Skeletal muscle tissue (tissue), 4 donors: Measurements from ENCODE around the gene C16orf95. TPM values are rescaled to one million over a fixed set of nuclear protein-coding genes. Genes with fewer than 3 reads are reported as not detected.

Source experiments
- H3K27ac ChIP-seq: one replicate; pipeline ENCODE4 v1.7.0; 2013; ENCODE audit warnings: mild to moderate bottlenecking, low read depth, low read length, inconsistent platforms
- H3K27me3 ChIP-seq, 3 donors: one replicate each; pipeline ENCODE4 v1.7.0; 2013; ENCODE audit warnings: low read length in 3 of 3; ENCODE audit not compliant: control insufficient read depth in 3 of 3, insufficient read depth in 3 of 3
- H3K36me3 ChIP-seq, 3 donors: one replicate each; pipeline ENCODE4 v1.7.0; 2013; ENCODE audit warnings: low read length in 3 of 3; ENCODE audit not compliant: control insufficient read depth in 3 of 3, insufficient read depth in 3 of 3
- H3K4me1 ChIP-seq, 3 donors: one replicate each; pipeline ENCODE4 v1.7.0; 2013; ENCODE audit warnings: low read length in 3 of 3, mild to moderate bottlenecking in 3 of 3; ENCODE audit not compliant: control insufficient read depth in 3 of 3, insufficient read depth in 3 of 3
- H3K4me3 ChIP-seq, 3 donors: one replicate each; pipeline ENCODE4 v1.7.0; 2013; ENCODE audit warnings: low read length in 3 of 3
- H3K9ac ChIP-seq, 3 donors: one replicate each; pipeline ENCODE4 v1.7.0; 2013; ENCODE audit warnings: low read length in 3 of 3, mild to moderate bottlenecking in 3 of 3, moderate library complexity in 2 of 3, low read depth in 1 of 3
- H3K9me3 ChIP-seq, 3 donors: one replicate each; pipeline ENCODE4 v1.7.0; 2013; ENCODE audit warnings: low read length in 3 of 3; ENCODE audit not compliant: control insufficient read depth in 3 of 3
- total RNA-seq: library from RNA; depleted of rRNA; stranded (reverse); fragments of >200 nt; gene quantifications from one replicate; pipeline ENCODE4 v1.2.3, GENCODE V29; 2014
- donor health status: Osteomylitis.

C16orf95 gene
- total RNA-seq, 1 donor from 2014 or later: 2.6 TPM

DNA sequence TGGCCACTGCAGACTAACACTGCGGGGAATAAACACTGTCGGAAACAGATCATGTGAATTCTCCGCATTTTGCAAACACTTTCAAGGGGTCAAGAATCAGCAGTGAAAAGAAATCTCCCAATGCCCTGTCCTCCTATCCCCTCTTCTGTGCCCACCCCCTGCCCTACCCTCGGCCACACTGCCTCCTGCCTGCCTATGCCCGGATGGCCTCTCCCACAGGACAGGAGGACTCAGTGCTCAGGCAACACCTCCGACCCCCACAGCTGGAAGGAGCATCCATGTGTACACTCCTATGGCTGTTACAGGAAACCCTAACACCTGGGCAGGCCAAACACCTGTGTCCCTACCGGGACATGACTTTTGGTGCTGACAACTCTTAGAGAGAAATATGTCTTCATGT is 41.9 kb upstream of the C16orf95 start:
- H3K4me3 ChIP-seq: no peak overlapping the region
- peaks cover 24 to 36% (median 33%) of the 10 kb centered on the region in 3 donors for H3K36me3 ChIP-seq
- no peaks in the 10 kb centered on the region for H3K9me3 ChIP-seq
- H3K27me3 ChIP-seq: no peaks in the 10 kb centered on the region
- peak overlapping the region; percentile 74 for H3K27ac ChIP-seq
- peaks cover 47 to 67% (median 62%) of the 10 kb centered on the region in 3 donors for H3K4me1 ChIP-seq
- peak overlapping the region in 2 of 3 donors; percentile 12 to 26 for H3K9ac ChIP-seq

DNA sequence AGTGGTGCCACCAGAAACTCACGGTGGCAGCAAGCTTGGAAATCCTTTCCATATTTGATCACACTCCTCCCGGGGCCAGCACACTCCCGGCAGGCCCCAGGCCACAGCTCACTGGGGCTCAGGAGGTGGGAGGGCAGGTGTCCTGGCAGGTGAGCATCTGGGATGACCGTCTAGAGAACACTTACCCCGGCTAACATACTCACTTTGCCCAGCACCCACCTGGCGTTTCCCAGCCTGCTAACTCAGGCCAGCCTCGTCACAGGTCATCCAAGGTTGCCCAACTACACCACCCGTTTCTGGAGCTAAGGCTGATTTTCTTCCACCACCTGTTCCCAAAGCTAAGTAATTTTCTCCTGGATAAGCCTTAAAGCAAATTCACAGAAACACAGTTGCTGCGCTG is 41.5 kb upstream of the C16orf95 start:
- H3K4me3 ChIP-seq: no peak overlapping the region
- no peaks in the 10 kb centered on the region for H3K27me3 ChIP-seq
- peak overlapping the region; percentile 74 for H3K27ac ChIP-seq
- no peaks in the 10 kb centered on the region for H3K9me3 ChIP-seq
- peak overlapping the region in 2 of 3 donors; percentile 12 to 66 for H3K9ac ChIP-seq
- H3K4me1 ChIP-seq: peaks cover 43 to 63% (median 58%) of the 10 kb centered on the region in 3 donors
- H3K36me3 ChIP-seq: peaks cover 24 to 36% (median 33%) of the 10 kb centered on the region in 3 donors

DNA sequence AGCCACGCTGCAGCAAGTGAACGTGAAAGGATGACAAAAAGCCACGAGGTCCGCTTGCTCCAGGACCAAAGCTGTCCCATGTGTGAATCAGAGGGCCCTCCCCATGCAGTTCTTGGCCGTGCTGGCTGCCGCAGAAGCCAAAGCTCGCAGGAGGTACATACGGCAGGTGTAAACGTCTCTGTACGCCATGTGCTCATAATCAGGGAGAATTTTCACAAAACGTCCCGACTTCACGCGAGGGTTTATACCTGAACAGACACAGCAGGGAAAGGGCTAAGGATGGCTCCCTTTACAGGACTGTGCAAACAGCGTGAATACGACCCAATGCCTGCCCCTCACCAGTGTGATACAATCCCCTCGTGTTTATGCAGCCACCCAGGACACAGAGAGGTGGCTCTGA is 41.1 kb upstream of the C16orf95 start:
- H3K27ac ChIP-seq: peak overlapping the region; percentile 74

DNA sequence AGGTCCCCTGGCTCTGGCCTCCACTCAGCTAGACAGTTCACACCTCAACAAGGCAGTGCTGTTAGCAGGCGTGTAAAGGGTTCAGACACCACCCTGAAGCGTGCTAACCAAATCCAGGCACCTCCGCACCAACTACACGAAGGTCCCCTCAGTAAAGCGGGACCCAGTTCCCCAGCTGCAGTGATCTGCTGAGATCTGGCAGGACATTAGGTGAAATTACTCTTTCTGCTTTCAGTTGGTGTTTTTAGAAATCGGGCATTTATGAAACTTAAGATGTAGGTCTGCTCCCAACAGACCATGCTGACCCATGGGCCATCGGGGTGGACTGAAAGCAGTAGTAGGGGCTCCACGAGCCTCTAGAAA is 39.3 kb upstream of the C16orf95 start:
- no peaks in the 10 kb centered on the region for H3K9me3 ChIP-seq
- H3K4me3 ChIP-seq: no peak overlapping the region
- no peak overlapping the region for H3K27ac ChIP-seq
- H3K36me3 ChIP-seq: peaks cover 20 to 36% (median 32%) of the 10 kb centered on the region in 3 donors
- H3K27me3 ChIP-seq: no peaks in the 10 kb centered on the region
- H3K9ac ChIP-seq: no peak overlapping the region
- peaks cover 31 to 48% (median 41%) of the 10 kb centered on the region in 3 donors for H3K4me1 ChIP-seq

More for the DNA sequence above, 41.1 kb upstream of the C16orf95 start:
- Histone ChIP-seq H3K27me3 (no peaks in the 10 kb centered on the region), H3K9me3 (no peaks in the 10 kb centered on the region), H3K9ac (peak overlapping the region in 2 of 3 donors; percentile 34 to 66), H3K4me3 (no peak overlapping the region), H3K36me3 (peaks cover 24 to 37% (median 36%) of the 10 kb centered on the region in 3 donors), H3K4me1 (peaks cover 39 to 59% (median 55%) of the 10 kb centered on the region in 3 donors)

DNA sequence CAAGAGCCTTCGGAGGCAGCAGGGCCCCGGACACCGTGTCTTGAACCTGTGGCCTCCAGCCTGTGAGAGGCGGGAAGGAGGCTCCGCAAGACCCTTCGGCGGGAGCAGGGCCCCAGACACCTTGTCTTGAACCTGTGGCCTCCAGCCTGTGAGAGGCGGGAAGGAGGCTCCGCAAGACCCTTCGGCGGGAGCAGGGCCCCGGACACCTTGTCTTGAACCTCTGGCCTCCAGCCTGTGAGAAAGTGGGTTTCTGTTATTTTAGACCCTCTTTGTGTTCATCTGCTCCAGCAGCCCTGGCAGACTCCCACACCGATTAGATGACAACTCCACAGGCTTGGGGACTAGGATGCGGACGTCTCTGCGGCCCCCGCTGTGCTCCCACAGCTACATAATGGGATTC is 36.4 kb upstream of the C16orf95 start:
- Histone ChIP-seq H3K9me3 (no peaks in the 10 kb centered on the region), H3K27me3 (no peaks in the 10 kb centered on the region), H3K27ac (no peak overlapping the region), H3K36me3 (peaks cover 13 to 23% (median 19%) of the 10 kb centered on the region in 3 donors), H3K4me3 (no peak overlapping the region), H3K9ac (no peak overlapping the region), H3K4me1 (peaks cover 16 to 36% (median 29%) of the 10 kb centered on the region in 3 donors)

DNA sequence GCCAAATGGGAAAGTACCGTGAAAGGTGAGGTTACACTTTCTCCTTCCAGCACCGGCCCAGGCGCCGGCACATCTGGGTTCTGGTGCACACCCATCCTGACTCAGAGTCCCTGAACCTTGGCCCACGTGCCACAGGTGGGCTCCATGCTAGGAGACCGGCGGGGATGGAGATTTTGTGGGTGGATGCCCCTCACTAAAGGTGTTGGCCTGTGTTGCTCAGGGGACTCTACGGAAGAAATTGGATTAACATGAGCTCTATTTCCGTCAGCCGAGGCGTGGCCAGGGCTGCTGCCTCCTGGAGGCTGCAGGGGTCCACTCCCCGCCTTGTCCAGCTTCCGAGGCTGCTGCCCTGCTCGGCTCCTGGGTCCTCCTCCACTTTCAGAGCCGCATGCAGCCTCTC is 35.6 kb upstream of the C16orf95 start:
- Histone ChIP-seq H3K4me3 (no peak overlapping the region), H3K27me3 (no peaks in the 10 kb centered on the region), H3K36me3 (peaks cover 11 to 23% (median 14%) of the 10 kb centered on the region in 3 donors), H3K9ac (no peak overlapping the region), H3K27ac (no peak overlapping the region), H3K4me1 (peaks cover 8 to 28% (median 22%) of the 10 kb centered on the region in 3 donors), H3K9me3 (no peaks in the 10 kb centered on the region)

DNA sequence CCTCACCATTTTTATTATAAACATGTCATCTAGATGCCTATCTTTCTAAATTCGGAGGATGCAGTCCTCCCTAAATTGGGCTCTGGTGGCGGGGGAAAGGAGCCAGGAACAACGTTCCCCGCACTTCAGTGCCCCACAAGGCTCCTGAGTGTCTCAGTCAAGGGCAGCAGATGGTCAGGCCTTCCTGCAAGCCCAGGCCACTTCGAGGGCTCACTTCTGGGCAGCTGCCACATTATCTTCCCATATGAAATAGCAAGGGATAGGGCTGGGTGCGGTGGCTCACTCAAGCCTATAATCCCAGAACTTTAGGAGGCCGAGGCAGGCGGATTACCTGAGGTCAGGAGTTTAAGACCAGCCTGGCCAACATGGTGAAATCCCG is 34.1 kb upstream of the C16orf95 start:
- Histone ChIP-seq H3K9me3 (no peaks in the 10 kb centered on the region), H3K36me3 (peaks cover 16 to 32% (median 18%) of the 10 kb centered on the region in 3 donors), H3K9ac (peak overlapping the region in 1 of 3 donors; percentile 68), H3K4me3 (no peak overlapping the region), H3K4me1 (peaks cover 7 to 20% (median 17%) of the 10 kb centered on the region in 3 donors), H3K27me3 (no peaks in the 10 kb centered on the region), H3K27ac (peak overlapping the region; percentile 21)

DNA sequence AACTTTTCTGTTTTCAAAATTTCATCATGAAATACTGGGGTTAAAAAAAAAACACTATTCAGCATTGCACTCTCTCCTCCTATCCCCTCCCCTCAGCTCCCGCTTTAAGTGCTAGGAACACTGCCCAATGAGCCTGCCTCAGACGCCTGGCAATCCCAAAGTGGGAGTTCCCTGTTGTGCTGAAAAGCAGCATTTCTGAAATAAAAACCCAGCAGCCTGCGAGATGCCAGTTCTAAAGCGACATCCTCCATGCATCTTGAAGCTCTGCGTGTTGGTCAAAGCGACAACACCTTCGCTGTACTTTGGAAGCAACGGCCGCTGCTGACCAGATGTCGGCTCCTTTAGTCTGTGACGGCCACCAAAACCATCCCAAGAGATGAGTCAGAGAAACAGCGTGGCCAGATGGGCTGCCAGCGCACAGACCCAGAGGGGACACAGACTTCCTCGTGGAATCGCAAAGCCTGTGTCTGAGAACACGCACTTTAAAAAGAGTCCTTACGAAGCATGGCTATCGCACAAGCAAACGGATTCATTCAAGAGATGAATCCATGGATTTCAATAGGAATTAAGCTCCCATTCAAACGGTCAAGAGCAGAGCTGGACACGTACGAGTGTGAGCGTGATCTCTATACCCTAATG is 33.6 kb upstream of the C16orf95 start:
- no peaks in the 10 kb centered on the region for H3K9me3 ChIP-seq
- no peak overlapping the region for H3K4me3 ChIP-seq
- H3K36me3 ChIP-seq: peaks cover 18 to 37% (median 20%) of the 10 kb centered on the region in 3 donors
- peak overlapping the region; percentile 21 for H3K27ac ChIP-seq
- H3K4me1 ChIP-seq: peaks cover 7 to 20% (median 17%) of the 10 kb centered on the region in 3 donors
- H3K27me3 ChIP-seq: no peaks in the 10 kb centered on the region
- H3K9ac ChIP-seq: peak overlapping the region in 1 of 3 donors; percentile 68

DNA sequence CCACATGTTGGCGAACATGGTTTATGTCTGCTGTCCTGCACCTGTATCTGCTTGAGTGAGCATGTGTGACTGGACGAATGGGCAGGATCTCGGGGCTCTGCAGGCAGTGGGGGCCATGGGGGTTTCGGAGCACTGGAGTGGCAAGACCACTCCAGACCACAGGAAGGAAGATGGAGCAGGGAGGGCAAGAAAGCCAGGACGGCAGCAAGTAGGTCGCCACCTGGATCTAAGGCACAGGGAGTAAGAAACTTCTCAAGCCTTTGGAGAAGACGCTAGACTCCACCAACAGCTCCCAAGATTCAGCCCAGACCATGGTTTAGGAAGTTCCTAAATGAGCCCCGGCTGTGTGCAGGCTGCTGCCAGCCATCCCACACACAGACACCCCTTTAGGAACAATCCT is 32.8 kb upstream of the C16orf95 start:
- Histone ChIP-seq H3K36me3 (peaks cover 18 to 35% (median 23%) of the 10 kb centered on the region in 3 donors), H3K27ac (no peak overlapping the region), H3K4me1 (peaks cover 7 to 24% (median 20%) of the 10 kb centered on the region in 3 donors), H3K4me3 (no peak overlapping the region), H3K9ac (no peak overlapping the region), H3K27me3 (no peaks in the 10 kb centered on the region), H3K9me3 (no peaks in the 10 kb centered on the region)

DNA sequence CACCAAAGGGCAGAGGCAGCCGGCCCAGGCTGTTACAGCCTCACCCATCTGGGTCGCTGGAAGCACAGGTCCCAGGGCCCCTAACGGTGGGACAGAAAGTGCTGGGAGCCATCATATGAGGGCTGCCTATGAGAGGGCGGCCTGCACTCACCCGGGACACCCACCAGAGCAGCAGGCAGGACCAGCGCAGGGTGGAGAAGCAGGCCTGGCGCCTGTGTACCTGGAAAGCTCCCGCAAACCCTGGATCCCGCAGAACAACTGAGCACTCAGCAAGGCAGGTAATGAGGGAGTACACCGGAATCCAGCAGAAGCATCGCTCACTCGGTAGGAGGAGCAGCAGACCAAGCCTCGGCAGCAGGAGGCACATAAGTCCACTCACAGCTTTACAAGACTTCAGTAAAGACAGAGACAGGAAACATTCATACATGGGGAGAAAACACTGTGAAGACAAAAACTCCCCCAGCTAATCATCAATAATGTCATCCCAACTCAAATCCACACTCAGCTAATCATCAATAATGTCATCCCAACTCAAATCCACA is 31.5 kb upstream of the C16orf95 start:
- Histone ChIP-seq H3K9ac (no peak overlapping the region), H3K4me1 (peaks cover 7 to 24% (median 21%) of the 10 kb centered on the region in 3 donors), H3K9me3 (no peaks in the 10 kb centered on the region), H3K27ac (no peak overlapping the region), H3K36me3 (peaks cover 21 to 40% (median 29%) of the 10 kb centered on the region in 3 donors), H3K27me3 (no peaks in the 10 kb centered on the region), H3K4me3 (no peak overlapping the region)
